Measurements from ENCODE around the gene MALAT1.
A peak's percentile ranks its signal among the peaks of the same experiment; 100 is the strongest.
"Not testable (repeated sequence)": the region's sequence is repeated elsewhere in the genome, so short reads cannot be mapped to it uniquely, and the experiment has no call there.

The MALAT1 gene

DNA sequence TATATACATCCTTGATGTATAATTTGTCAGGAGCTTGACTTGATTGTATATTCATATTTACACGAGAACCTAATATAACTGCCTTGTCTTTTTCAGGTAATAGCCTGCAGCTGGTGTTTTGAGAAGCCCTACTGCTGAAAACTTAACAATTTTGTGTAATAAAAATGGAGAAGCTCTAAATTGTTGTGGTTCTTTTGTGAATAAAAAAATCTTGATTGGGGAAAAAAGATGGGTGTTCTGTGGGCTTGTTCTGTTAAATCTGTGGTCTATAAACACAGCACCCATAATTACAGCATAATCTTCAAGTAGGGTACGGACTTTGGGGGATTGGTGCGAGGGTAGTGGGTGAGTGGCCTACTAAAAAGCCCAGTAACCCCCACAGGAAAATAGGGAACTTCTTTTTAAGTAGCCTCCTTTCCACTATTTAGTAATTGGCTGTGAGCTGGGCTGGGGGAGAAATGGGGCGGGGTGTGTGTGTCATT is 7.5 kb downstream of the MALAT1 start:
- Histone ChIP-seq H3K79me2 (ENCODE audit: control insufficient read depth, insufficient read depth, low read length, unreplicated experiment) (peaks cover 52% of the 10 kb centered on the region), H3K36me3 (ENCODE audit: insufficient read depth, low read length) (peaks cover 52% of the 10 kb centered on the region), H3K27ac (ENCODE audit: low read depth, low read length) (peak overlapping the region; percentile 99)

GRCh38 chr11:65506772-65507505 is 8.1 kb downstream of the MALAT1 start:
- peaks cover 46% of the 10 kb centered on the region for H3K79me2 ChIP-seq (ENCODE audit: control insufficient read depth, insufficient read depth, low read length, unreplicated experiment)
- H3K4me1 ChIP-seq (ENCODE audit: control insufficient read depth, insufficient read depth, low read length, unreplicated experiment), result peaks cover 3% of the 10 kb centered on the region
- no peaks in the 10 kb centered on the region for H3K27me3 ChIP-seq (ENCODE audit: insufficient read depth, low read length)
- H2AFZ ChIP-seq (ENCODE audit: low read length, unreplicated experiment), result no peak overlapping the region
- peak overlapping the region; percentile 98 for H3K4me3 ChIP-seq (ENCODE audit: low read depth, low read length)
- H3K36me3 ChIP-seq (ENCODE audit: insufficient read depth, low read length), result peaks cover 45% of the 10 kb centered on the region
- H3K27ac ChIP-seq (ENCODE audit: low read depth, low read length), result peak overlapping the region; percentile 99

More for the DNA sequence above, 7.5 kb downstream of the MALAT1 start:
- H3K4me1 ChIP-seq (ENCODE audit: control insufficient read depth, insufficient read depth, low read length, unreplicated experiment), result peaks cover 3% of the 10 kb centered on the region
- no peak overlapping the region for H2AFZ ChIP-seq (ENCODE audit: low read length, unreplicated experiment)
- peak overlapping the region; percentile 98 for H3K4me3 ChIP-seq (ENCODE audit: low read depth, low read length)
- H3K27me3 ChIP-seq (ENCODE audit: insufficient read depth, low read length), result no peaks in the 10 kb centered on the region

DNA sequence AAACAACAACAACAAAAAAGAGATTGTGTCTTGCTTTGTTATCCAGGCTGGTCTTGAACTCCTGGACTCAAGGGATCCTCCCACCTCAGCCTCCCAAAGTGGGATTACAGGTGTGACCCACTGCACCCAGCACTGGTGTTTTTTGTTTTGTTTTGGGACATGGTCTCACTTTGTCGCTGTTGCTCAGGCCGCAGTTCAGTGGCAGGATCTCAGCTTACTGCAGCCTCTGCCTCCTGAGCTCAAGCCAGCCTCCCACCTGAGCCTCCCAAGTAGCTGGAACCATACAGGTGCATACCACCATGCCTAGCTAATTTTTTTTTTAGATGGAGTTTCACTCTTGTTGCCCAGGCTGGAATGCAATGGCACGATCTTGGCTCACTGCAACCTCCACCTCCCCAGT is 13.5 kb downstream of the MALAT1 start:
- H3K4me3 ChIP-seq (ENCODE audit: low read depth, low read length); H3K4me1 ChIP-seq (ENCODE audit: control insufficient read depth, insufficient read depth, low read length, unreplicated experiment); H2AFZ ChIP-seq (ENCODE audit: low read length, unreplicated experiment); H3K79me2 ChIP-seq (ENCODE audit: control insufficient read depth, insufficient read depth, low read length, unreplicated experiment); H3K27ac ChIP-seq (ENCODE audit: low read depth, low read length); H3K36me3 ChIP-seq (ENCODE audit: insufficient read depth, low read length); H3K27me3 ChIP-seq (ENCODE audit: insufficient read depth, low read length): not testable (repeated sequence)

DNA sequence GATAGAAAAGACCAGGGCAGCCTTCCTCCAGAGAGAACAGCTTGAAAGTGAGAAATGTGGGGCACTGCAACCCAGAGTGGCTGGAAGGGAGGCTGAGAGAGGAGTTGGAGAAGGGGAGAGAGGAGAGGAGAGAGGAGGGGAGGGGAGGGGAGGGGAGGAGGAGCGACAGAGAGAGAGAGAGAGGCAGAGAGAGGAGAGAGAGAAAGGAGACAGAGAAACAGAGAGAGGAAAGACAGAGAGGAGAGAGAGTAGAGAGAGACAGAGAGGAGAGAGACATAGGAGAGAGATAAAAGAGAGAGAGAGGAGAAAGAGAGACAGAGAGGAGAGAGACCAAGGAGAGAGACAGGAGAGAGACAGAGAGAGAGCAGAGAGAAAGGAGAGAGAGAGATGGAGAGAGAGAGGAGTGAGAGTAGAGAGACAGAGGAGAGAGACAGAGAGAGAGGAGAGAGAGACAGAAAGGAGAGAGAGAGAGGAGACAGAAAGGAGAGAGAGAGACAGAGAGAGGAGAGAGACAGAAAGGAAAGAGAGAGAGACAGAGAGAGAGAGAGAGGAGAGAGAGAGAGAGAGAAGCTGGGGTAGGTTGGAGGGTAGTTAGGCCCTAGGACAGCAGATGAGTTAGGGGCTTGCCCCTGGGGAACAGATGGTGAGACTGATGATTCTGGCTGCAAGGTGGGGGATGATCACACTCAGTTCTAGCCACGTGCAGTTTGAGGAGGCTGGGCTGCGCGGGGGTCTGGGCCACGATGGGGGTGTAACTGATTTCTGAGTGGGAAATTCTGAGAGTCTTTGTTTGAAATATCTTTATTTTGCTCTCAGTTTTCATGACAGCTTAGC is 17.5 kb downstream of the MALAT1 start:
- no peaks in the 10 kb centered on the region for H3K36me3 ChIP-seq (ENCODE audit: insufficient read depth, low read length)
- no peaks in the 10 kb centered on the region for H3K4me1 ChIP-seq (ENCODE audit: control insufficient read depth, insufficient read depth, low read length, unreplicated experiment)
- H3K79me2 ChIP-seq (ENCODE audit: control insufficient read depth, insufficient read depth, low read length, unreplicated experiment), result no peaks in the 10 kb centered on the region
- no peaks in the 10 kb centered on the region for H3K27me3 ChIP-seq (ENCODE audit: insufficient read depth, low read length)
- no peak overlapping the region for H3K4me3 ChIP-seq (ENCODE audit: low read depth, low read length)
- no peak overlapping the region for H2AFZ ChIP-seq (ENCODE audit: low read length, unreplicated experiment)
- H3K27ac ChIP-seq (ENCODE audit: low read depth, low read length), result no peak overlapping the region

GRCh38 chr11:65518941-65519549 is 20.2 kb downstream of the MALAT1 start:
- not testable (repeated sequence) for H3K27ac ChIP-seq (ENCODE audit: low read depth, low read length); H3K4me3 ChIP-seq (ENCODE audit: low read depth, low read length); H3K36me3 ChIP-seq (ENCODE audit: insufficient read depth, low read length); H3K4me1 ChIP-seq (ENCODE audit: control insufficient read depth, insufficient read depth, low read length, unreplicated experiment); H3K27me3 ChIP-seq (ENCODE audit: insufficient read depth, low read length); H3K79me2 ChIP-seq (ENCODE audit: control insufficient read depth, insufficient read depth, low read length, unreplicated experiment); H2AFZ ChIP-seq (ENCODE audit: low read length, unreplicated experiment)

DNA sequence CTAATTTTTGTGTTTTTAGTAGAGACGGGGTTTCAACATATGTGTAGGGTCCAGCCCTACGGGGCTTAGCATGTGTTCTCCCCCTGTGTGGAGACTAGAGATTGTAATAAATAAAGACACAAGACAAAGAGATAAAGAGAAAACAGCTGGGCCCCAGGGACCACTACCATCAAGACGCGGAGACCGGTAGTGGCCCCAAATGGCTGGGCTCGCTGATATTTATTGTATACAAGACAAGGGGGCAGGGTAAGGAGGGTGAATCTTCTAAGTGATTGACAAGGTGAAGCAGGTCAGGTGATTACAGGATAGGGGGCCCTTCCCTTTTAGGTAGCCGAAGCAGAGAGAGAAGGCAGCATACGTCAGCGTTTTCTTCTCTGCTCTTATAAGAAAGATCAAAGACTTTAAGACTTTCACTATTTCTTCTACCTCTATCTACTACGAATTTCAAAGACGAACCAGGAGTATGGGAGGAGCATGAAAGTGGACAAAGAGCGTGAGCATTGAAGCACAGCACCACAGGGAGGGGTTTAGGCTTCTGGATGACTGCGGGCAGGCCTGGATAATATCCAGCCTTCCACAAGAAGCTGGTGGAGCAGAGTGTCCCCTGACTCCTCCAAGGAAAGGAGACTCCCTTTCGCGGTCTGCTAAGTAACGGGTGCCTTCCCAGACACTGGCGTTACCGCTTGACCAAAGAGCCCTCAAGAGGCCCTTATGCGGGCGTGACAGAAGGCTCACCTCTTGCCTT is 23.1 kb downstream of the MALAT1 start:
- not testable (repeated sequence) for H3K27ac ChIP-seq (ENCODE audit: low read depth, low read length); H3K27me3 ChIP-seq (ENCODE audit: insufficient read depth, low read length); H2AFZ ChIP-seq (ENCODE audit: low read length, unreplicated experiment); H3K36me3 ChIP-seq (ENCODE audit: insufficient read depth, low read length); H3K4me3 ChIP-seq (ENCODE audit: low read depth, low read length)
- Histone ChIP-seq H3K79me2 (ENCODE audit: control insufficient read depth, insufficient read depth, low read length, unreplicated experiment) (peaks cover 22% of the 10 kb centered on the region), H3K4me1 (ENCODE audit: control insufficient read depth, insufficient read depth, low read length, unreplicated experiment) (peaks cover 16% of the 10 kb centered on the region)

- not testable (repeated sequence) for H3K36me3 ChIP-seq (ENCODE audit: insufficient read depth, low read length); H3K4me3 ChIP-seq (ENCODE audit: low read depth, low read length); H3K27me3 ChIP-seq (ENCODE audit: insufficient read depth, low read length); H2AFZ ChIP-seq (ENCODE audit: low read length, unreplicated experiment); H3K27ac ChIP-seq (ENCODE audit: low read depth, low read length)
- H3K79me2 ChIP-seq (ENCODE audit: control insufficient read depth, insufficient read depth, low read length, unreplicated experiment), result peaks cover 28% of the 10 kb centered on the region
- peaks cover 16% of the 10 kb centered on the region for H3K4me1 ChIP-seq (ENCODE audit: control insufficient read depth, insufficient read depth, low read length, unreplicated experiment)
These were observed 24.1 kb downstream of the MALAT1 start for GRCh38 chr11:65522718-65523630.

DNA sequence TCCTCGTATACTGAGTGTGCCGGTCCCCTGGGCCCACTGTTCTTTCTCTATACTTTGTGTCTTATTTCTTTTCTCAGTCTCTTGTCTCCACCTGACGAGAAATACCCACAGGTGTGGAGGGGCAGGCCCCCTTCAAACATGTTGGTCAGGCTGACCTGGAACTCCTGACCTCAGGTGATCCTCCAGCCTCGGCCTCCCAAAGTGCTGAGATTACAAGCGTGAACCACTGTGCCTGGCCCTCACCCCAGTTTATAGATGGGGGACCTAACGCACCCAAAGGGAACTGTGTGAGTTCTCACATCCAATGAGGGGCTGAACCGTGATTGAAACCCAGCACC is 24.8 kb downstream of the MALAT1 start:
- not testable (repeated sequence) for H3K27ac ChIP-seq (ENCODE audit: low read depth, low read length); H3K36me3 ChIP-seq (ENCODE audit: insufficient read depth, low read length); H3K4me3 ChIP-seq (ENCODE audit: low read depth, low read length); H3K27me3 ChIP-seq (ENCODE audit: insufficient read depth, low read length); H2AFZ ChIP-seq (ENCODE audit: low read length, unreplicated experiment)
- Histone ChIP-seq H3K4me1 (ENCODE audit: control insufficient read depth, insufficient read depth, low read length, unreplicated experiment) (peaks cover 16% of the 10 kb centered on the region), H3K79me2 (ENCODE audit: control insufficient read depth, insufficient read depth, low read length, unreplicated experiment) (peaks cover 28% of the 10 kb centered on the region)

GRCh38 chr11:65524014-65524740 is 25.3 kb downstream of the MALAT1 start:
- H3K36me3 ChIP-seq (ENCODE audit: insufficient read depth, low read length), result peaks cover 7% of the 10 kb centered on the region; the same call in 1 of the 2 replicates
- H2AFZ ChIP-seq (ENCODE audit: low read length, unreplicated experiment), result peak overlapping the region; percentile 74
- peak overlapping the region; percentile 76 for H3K4me3 ChIP-seq (ENCODE audit: low read depth, low read length)
- no peaks in the 10 kb centered on the region for H3K27me3 ChIP-seq (ENCODE audit: insufficient read depth, low read length)
- H3K79me2 ChIP-seq (ENCODE audit: control insufficient read depth, insufficient read depth, low read length, unreplicated experiment), result peaks cover 28% of the 10 kb centered on the region
- peak overlapping the region; percentile 44; the same call in 1 of the 2 replicates for H3K27ac ChIP-seq (ENCODE audit: low read depth, low read length)
- H3K4me1 ChIP-seq (ENCODE audit: control insufficient read depth, insufficient read depth, low read length, unreplicated experiment), result peaks cover 16% of the 10 kb centered on the region
